Measurements from ENCODE around the gene FAAP24.
"Not testable (repeated sequence)": the region's sequence is repeated elsewhere in the genome, so short reads cannot be mapped to it uniquely, and the experiment has no call there.

Gene FAAP24

GRCh38 chr19:32933571-32933970 is 38.5 kb upstream of the FAAP24 start:
- no peak overlapping the region for H3K9ac ChIP-seq (ENCODE audit: low read length)
- no peak overlapping the region for H2AFZ ChIP-seq (ENCODE audit: low read depth, low read length)
- H3K4me1 ChIP-seq (ENCODE audit: low read length): no peaks in the 10 kb centered on the region
- H3K9me3 ChIP-seq (ENCODE audit: insufficient read depth, low read length): no peaks in the 10 kb centered on the region
- H4K20me1 ChIP-seq (ENCODE audit: insufficient read depth, low read length): no peaks in the 10 kb centered on the region
- peaks cover 8% of the 10 kb centered on the region for H3K36me3 ChIP-seq (replicated peaks; ENCODE audit: low read depth, low read length)
- no peak overlapping the region for H3K4me2 ChIP-seq (ENCODE audit: low read length)
- H3K27ac ChIP-seq (ENCODE audit: low read length): no peak overlapping the region
- no peaks in the 10 kb centered on the region for H3K27me3 ChIP-seq (ENCODE audit: low read depth, low read length)
- no peak for TF ChIP-seq CTCF (IDR thresholded peaks at IDR 0.05; ENCODE audit: low read depth, low read length)
- TF ChIP-seq EZH2phosphoT487 (IDR thresholded peaks at IDR 0.05; ENCODE audit: low read depth): no peak
- H3K79me2 ChIP-seq (ENCODE audit: low read length): no peaks in the 10 kb centered on the region
- no peak overlapping the region for H3K4me3 ChIP-seq (ENCODE audit: low read length)

DNA sequence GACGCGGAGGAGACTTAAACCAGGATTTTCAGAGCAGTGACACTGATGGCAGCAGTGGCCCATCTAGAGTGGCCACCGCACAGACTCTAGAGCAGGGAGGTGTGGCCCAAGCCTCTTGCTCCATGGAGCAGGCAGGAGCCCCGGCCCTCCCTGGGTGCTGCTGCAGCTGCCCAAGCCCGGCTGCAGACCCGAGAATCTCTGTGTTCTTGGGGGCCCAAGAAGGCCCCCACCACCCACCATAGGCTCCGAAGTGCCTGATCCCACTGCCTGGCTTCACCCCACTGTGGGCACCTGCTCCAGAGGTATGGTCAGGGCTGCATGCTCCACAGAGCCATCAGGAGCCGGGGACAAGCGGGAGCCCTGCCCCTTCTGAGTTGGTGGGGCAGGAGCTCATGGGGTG is 36.4 kb upstream of the FAAP24 start:
- Histone ChIP-seq H3K27ac (ENCODE audit: low read length) (no peak overlapping the region), H3K9ac (ENCODE audit: low read length) (no peak overlapping the region), H4K20me1 (ENCODE audit: insufficient read depth, low read length) (no peaks in the 10 kb centered on the region), H3K36me3 (replicated peaks; ENCODE audit: low read depth, low read length) (no peaks in the 10 kb centered on the region), H2AFZ (ENCODE audit: low read depth, low read length) (no peak overlapping the region), H3K4me2 (ENCODE audit: low read length) (no peak overlapping the region), H3K4me1 (ENCODE audit: low read length) (no peaks in the 10 kb centered on the region), H3K9me3 (ENCODE audit: insufficient read depth, low read length) (no peaks in the 10 kb centered on the region), H3K27me3 (ENCODE audit: low read depth, low read length) (no peaks in the 10 kb centered on the region), H3K4me3 (ENCODE audit: low read length) (no peak overlapping the region), H3K79me2 (ENCODE audit: low read length) (no peaks in the 10 kb centered on the region)
- TF ChIP-seq EZH2phosphoT487 (IDR thresholded peaks at IDR 0.05; ENCODE audit: low read depth): no peak
- TF ChIP-seq CTCF (IDR thresholded peaks at IDR 0.05; ENCODE audit: low read depth, low read length): no peak

DNA sequence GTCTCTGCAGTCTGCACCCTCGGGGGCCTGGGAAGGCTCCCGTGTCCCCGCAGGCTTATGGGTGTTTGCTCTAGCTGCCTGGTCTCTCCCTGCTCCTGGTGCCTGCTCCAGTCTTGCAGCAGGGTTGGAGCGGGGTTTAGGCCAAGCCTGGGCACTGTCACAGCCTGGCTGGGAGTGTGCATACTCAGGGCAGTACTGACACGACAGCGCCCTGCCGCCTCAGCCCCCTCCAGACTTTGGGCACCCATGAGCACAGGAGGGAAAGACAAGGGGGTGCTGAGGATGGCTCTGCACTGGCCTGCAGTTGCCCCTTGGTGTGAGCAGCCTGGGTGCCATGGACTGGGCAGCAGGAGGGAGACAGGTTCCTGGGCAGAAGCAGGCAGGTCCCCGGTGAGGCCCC is 36.0 kb upstream of the FAAP24 start:
- no peak overlapping the region for H3K9ac ChIP-seq (ENCODE audit: low read length)
- no peak overlapping the region for H3K4me3 ChIP-seq (ENCODE audit: low read length)
- no peak for TF ChIP-seq CTCF (IDR thresholded peaks at IDR 0.05; ENCODE audit: low read depth, low read length)
- TF ChIP-seq EZH2phosphoT487 (IDR thresholded peaks at IDR 0.05; ENCODE audit: low read depth): no peak
- no peaks in the 10 kb centered on the region for H3K36me3 ChIP-seq (replicated peaks; ENCODE audit: low read depth, low read length)
- no peaks in the 10 kb centered on the region for H3K9me3 ChIP-seq (ENCODE audit: insufficient read depth, low read length)
- H3K27me3 ChIP-seq (ENCODE audit: low read depth, low read length): no peaks in the 10 kb centered on the region
- no peaks in the 10 kb centered on the region for H4K20me1 ChIP-seq (ENCODE audit: insufficient read depth, low read length)
- H3K79me2 ChIP-seq (ENCODE audit: low read length): no peaks in the 10 kb centered on the region
- no peaks in the 10 kb centered on the region for H3K4me1 ChIP-seq (ENCODE audit: low read length)
- H3K4me2 ChIP-seq (ENCODE audit: low read length): no peak overlapping the region
- no peak overlapping the region for H2AFZ ChIP-seq (ENCODE audit: low read depth, low read length)
- no peak overlapping the region for H3K27ac ChIP-seq (ENCODE audit: low read length)

- not testable (repeated sequence) for H3K4me3 ChIP-seq (ENCODE audit: low read length); H3K4me2 ChIP-seq (ENCODE audit: low read length); H4K20me1 ChIP-seq (ENCODE audit: insufficient read depth, low read length); H3K4me1 ChIP-seq (ENCODE audit: low read length); H3K9ac ChIP-seq (ENCODE audit: low read length); H3K36me3 ChIP-seq (replicated peaks; ENCODE audit: low read depth, low read length); H3K79me2 ChIP-seq (ENCODE audit: low read length); H3K27me3 ChIP-seq (ENCODE audit: low read depth, low read length); H3K27ac ChIP-seq (ENCODE audit: low read length); H3K9me3 ChIP-seq (ENCODE audit: insufficient read depth, low read length); H2AFZ ChIP-seq (ENCODE audit: low read depth, low read length)
Measured at GRCh38 chr19:32941273-32941672, 30.8 kb upstream of the FAAP24 start.

- TF ChIP-seq CTCF (IDR thresholded peaks at IDR 0.05; ENCODE audit: low read depth, low read length) (no peak), EZH2phosphoT487 (IDR thresholded peaks at IDR 0.05; ENCODE audit: low read depth) (no peak)
- H3K4me1 ChIP-seq (ENCODE audit: low read length): no peaks in the 10 kb centered on the region
- H3K4me2 ChIP-seq (ENCODE audit: low read length): no peak overlapping the region
- no peak overlapping the region for H3K27ac ChIP-seq (ENCODE audit: low read length)
- no peaks in the 10 kb centered on the region for H3K79me2 ChIP-seq (ENCODE audit: low read length)
- H2AFZ ChIP-seq (ENCODE audit: low read depth, low read length): no peak overlapping the region
- H4K20me1 ChIP-seq (ENCODE audit: insufficient read depth, low read length): no peaks in the 10 kb centered on the region
- H3K9me3 ChIP-seq (ENCODE audit: insufficient read depth, low read length): no peaks in the 10 kb centered on the region
- H3K9ac ChIP-seq (ENCODE audit: low read length): no peak overlapping the region
- no peaks in the 10 kb centered on the region for H3K27me3 ChIP-seq (ENCODE audit: low read depth, low read length)
- H3K4me3 ChIP-seq (ENCODE audit: low read length): no peak overlapping the region
- H3K36me3 ChIP-seq (replicated peaks; ENCODE audit: low read depth, low read length): peaks cover 4% of the 10 kb centered on the region
Measured at GRCh38 chr19:32945260-32945659, 26.8 kb upstream of the FAAP24 start.

All from OCI-LY3 (cell line).